ENCODE results near the gene PUSL1. TPM values are rescaled to one million over a fixed set of nuclear protein-coding genes. Genes with fewer than 3 reads are reported as not detected.

The PUSL1 gene
- total RNA-seq, 2 donors from 2014 or later, result 21.7 to 23.8 TPM

- WGBS, 2 experiments (ENCODE audit: insufficient coverage in 1 of 2, insufficient read length in 1 of 2), result 93 to 100% methylated on average over 6 to 10 of the region's 10 CpGs
- peaks cover 59% of the 10 kb centered on the region for H3K36me3 Mint-ChIP-seq (ENCODE audit: low read depth)
- Histone ChIP-seq H3K9me3 (ENCODE audit: control insufficient read depth, low read length) (no peaks in the 10 kb centered on the region), H3K4me3 (ENCODE audit: low read length) (no peak overlapping the region), H3K27ac (ENCODE audit: low read depth, low read length) (no peak overlapping the region), H3K9ac (ENCODE audit: extremely low read depth, low read length, poor library complexity, severe bottlenecking) (no peak overlapping the region), H3K4me1 (ENCODE audit: control insufficient read depth, insufficient read depth, low read length) (no peaks in the 10 kb centered on the region), H3K36me3 (ENCODE audit: control insufficient read depth, insufficient read depth, low read length) (peaks cover 62% of the 10 kb centered on the region), H3K27me3 (ENCODE audit: control insufficient read depth, insufficient read depth, low read length, poor library complexity, severe bottlenecking) (no peaks in the 10 kb centered on the region)
- TF ChIP-seq, protein P1, sequence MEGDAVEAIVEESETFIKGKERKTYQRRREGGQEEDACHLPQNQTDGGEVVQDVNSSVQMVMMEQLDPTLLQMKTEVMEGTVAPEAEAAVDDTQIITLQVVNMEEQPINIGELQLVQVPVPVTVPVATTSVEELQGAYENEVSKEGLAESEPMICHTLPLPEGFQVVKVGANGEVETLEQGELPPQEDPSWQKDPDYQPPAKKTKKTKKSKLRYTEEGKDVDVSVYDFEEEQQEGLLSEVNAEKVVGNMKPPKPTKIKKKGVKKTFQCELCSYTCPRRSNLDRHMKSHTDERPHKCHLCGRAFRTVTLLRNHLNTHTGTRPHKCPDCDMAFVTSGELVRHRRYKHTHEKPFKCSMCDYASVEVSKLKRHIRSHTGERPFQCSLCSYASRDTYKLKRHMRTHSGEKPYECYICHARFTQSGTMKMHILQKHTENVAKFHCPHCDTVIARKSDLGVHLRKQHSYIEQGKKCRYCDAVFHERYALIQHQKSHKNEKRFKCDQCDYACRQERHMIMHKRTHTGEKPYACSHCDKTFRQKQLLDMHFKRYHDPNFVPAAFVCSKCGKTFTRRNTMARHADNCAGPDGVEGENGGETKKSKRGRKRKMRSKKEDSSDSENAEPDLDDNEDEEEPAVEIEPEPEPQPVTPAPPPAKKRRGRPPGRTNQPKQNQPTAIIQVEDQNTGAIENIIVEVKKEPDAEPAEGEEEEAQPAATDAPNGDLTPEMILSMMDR (conservative IDR thresholded peaks at IDR 0.05), result peak; percentile 63
- no peak overlapping the region for H3K4me3 Mint-ChIP-seq
- DNase-seq, result peak; percentile 86
- H3K27me3 Mint-ChIP-seq (ENCODE audit: insufficient read depth), result no peaks in the 10 kb centered on the region
- H3K4me1 Mint-ChIP-seq, result no peaks in the 10 kb centered on the region
- no peaks in the 10 kb centered on the region for H3K9me3 Mint-ChIP-seq
- peak overlapping the region; percentile 52 for H3K27ac Mint-ChIP-seq
These were observed 43.5 kb upstream of the PUSL1 start for GRCh38 chr1:1264868-1265272.

- no peaks in the 10 kb centered on the region for H3K27me3 ChIP-seq (ENCODE audit: control insufficient read depth, insufficient read depth, low read length, poor library complexity, severe bottlenecking)
- no peaks in the 10 kb centered on the region for H3K9me3 ChIP-seq (ENCODE audit: control insufficient read depth, low read length)
- Mint-ChIP-seq H3K27me3 (ENCODE audit: insufficient read depth) (no peaks in the 10 kb centered on the region), H3K36me3 (ENCODE audit: low read depth) (peaks cover 64% of the 10 kb centered on the region), H3K27ac (no peak overlapping the region), H3K4me1 (peaks cover 15% of the 10 kb centered on the region), H3K9me3 (no peaks in the 10 kb centered on the region), H3K4me3 (no peak overlapping the region)
- H3K4me3 ChIP-seq (ENCODE audit: low read length), result no peak overlapping the region
- TF ChIP-seq, protein P1 (conservative IDR thresholded peaks at IDR 0.05), result no peak
- no peak for DNase-seq
- H3K36me3 ChIP-seq (ENCODE audit: control insufficient read depth, insufficient read depth, low read length), result peaks cover 47% of the 10 kb centered on the region
- WGBS, 2 experiments (ENCODE audit: insufficient coverage in 1 of 2, insufficient read length in 1 of 2), result 97 to 98% methylated on average over 35 to 39 of the region's 39 CpGs
- no peak overlapping the region for H3K27ac ChIP-seq (ENCODE audit: low read depth, low read length)
- H3K4me1 ChIP-seq (ENCODE audit: control insufficient read depth, insufficient read depth, low read length), result no peaks in the 10 kb centered on the region
- no peak overlapping the region for H3K9ac ChIP-seq (ENCODE audit: extremely low read depth, low read length, poor library complexity, severe bottlenecking)
These were observed 40.7 kb upstream of the PUSL1 start for GRCh38 chr1:1267488-1268283.

DNA sequence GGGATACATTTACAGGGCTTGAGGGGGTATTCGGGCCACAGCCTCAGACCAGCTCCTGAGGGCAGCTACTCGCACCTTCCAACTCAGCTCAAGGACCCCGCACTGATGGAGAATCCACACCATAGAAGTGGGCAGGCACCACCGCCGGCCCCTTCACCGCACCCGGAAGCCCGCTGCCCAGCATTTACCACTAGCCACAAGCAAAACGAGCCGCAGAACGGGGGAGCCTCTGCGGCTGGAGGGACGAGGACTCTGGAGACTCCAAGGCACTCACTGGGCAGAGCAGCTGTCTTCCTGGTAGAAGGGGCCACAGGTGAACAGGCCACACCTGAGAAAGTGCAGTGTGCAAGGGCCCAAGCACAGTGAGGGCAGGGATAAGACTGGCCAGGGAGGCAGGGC lies 40.1 kb upstream of the PUSL1 start:
- Histone ChIP-seq H3K36me3 (ENCODE audit: control insufficient read depth, insufficient read depth, low read length) (peaks cover 41% of the 10 kb centered on the region), H3K4me1 (ENCODE audit: control insufficient read depth, insufficient read depth, low read length) (no peaks in the 10 kb centered on the region), H3K9ac (ENCODE audit: extremely low read depth, low read length, poor library complexity, severe bottlenecking) (no peak overlapping the region), H3K9me3 (ENCODE audit: control insufficient read depth, low read length) (no peaks in the 10 kb centered on the region), H3K4me3 (ENCODE audit: low read length) (no peak overlapping the region), H3K27me3 (ENCODE audit: control insufficient read depth, insufficient read depth, low read length, poor library complexity, severe bottlenecking) (no peaks in the 10 kb centered on the region), H3K27ac (ENCODE audit: low read depth, low read length) (no peak overlapping the region)
- H3K27ac Mint-ChIP-seq, result no peak overlapping the region
- no peak for DNase-seq
- TF ChIP-seq, protein P1 (conservative IDR thresholded peaks at IDR 0.05), result no peak
- H3K4me3 Mint-ChIP-seq, result no peak overlapping the region
- no peaks in the 10 kb centered on the region for H3K27me3 Mint-ChIP-seq (ENCODE audit: insufficient read depth)
- 98% methylated on average over 12 to 13 of the region's 13 CpGs for WGBS, 2 experiments (ENCODE audit: insufficient coverage in 1 of 2, insufficient read length in 1 of 2)
- peaks cover 17% of the 10 kb centered on the region for H3K4me1 Mint-ChIP-seq
- H3K36me3 Mint-ChIP-seq (ENCODE audit: low read depth), result peaks cover 60% of the 10 kb centered on the region
- no peaks in the 10 kb centered on the region for H3K9me3 Mint-ChIP-seq
